Thymus (tissue), 11 donors: Measurements from ENCODE around the gene ANKRD31. TPM values are rescaled to one million over a fixed set of nuclear protein-coding genes. Genes with fewer than 3 reads are reported as not detected.
"Not testable (repeated sequence)": the region's sequence is repeated elsewhere in the genome, so short reads cannot be mapped to it uniquely, and the experiment has no call there.

Experiments
- DNase-seq, 9 donors: peaks; one replicate each; pipeline ENCODE4 v3.0.0-alpha.2; 2013; ENCODE audit warnings: low spot score in 9 of 9, low read depth in 6 of 9, missing footprints in 1 of 9
- H3K27ac ChIP-seq, 2 donors: one replicate each; pipeline ENCODE4 v1.5.1; 2013; ENCODE audit warnings: control low read depth in 1 of 2, low read depth in 1 of 2, low read length in 1 of 2, mild to moderate bottlenecking in 1 of 2, moderate library complexity in 1 of 2
- H3K27me3 ChIP-seq, 2 donors: one replicate each; pipeline ENCODE4 v1.5.1; 2013; ENCODE audit warnings: low read length in 1 of 2; ENCODE audit not compliant: control insufficient read depth in 2 of 2, insufficient read depth in 1 of 2
- H3K36me3 ChIP-seq, 2 donors: one replicate each; pipeline ENCODE4 v1.5.1; 2013; ENCODE audit warnings: low read length in 1 of 2, mild to moderate bottlenecking in 1 of 2, moderate library complexity in 1 of 2; ENCODE audit not compliant: control insufficient read depth in 2 of 2, insufficient read depth in 2 of 2
- H3K4me1 ChIP-seq, 2 donors: one replicate each; pipeline ENCODE4 v1.5.1; 2013; ENCODE audit warnings: low read length in 2 of 2; ENCODE audit not compliant: control insufficient read depth in 2 of 2, insufficient read depth in 2 of 2
- H3K4me3 ChIP-seq, 2 donors: one replicate each; pipeline ENCODE4 v1.5.1; 2013; ENCODE audit warnings: low read length in 2 of 2, control low read depth in 1 of 2, mild to moderate bottlenecking in 1 of 2
- H3K9me3 ChIP-seq, 2 donors: one replicate each; pipeline ENCODE4 v1.5.1; 2013; ENCODE audit warnings: low read length in 1 of 2, mild to moderate bottlenecking in 1 of 2; ENCODE audit not compliant: control insufficient read depth in 2 of 2, insufficient read depth in 1 of 2
- WGBS: extraction: QIAGEN DNeasy Blood & Tissue Kit; methylation state at CpG from one replicate; pipeline ENCODE4 v1.1.7; 2013; 5-methylcytosine and 5-hydroxymethylcytosine counted together
- polyA plus RNA-seq: library from polyadenylated mRNA; stranded (reverse); fragments of 200-250 nt; gene quantifications from one replicate; pipeline ENCODE4 v1.2.3, GENCODE V29; 2013
- total RNA-seq: library from RNA; stranded (reverse); fragments of 120-200 nt; gene quantifications from one replicate; pipeline ENCODE4 v1.2.4, GENCODE V29; 2013
- donor health status: healthy.

Gene ANKRD31
- total and polyA plus RNA-seq, 2 donors, result 0.61 to 0.64 TPM

GRCh38 chr5:75274486-75274885 is 37.8 kb upstream of the ANKRD31 start:
- Histone ChIP-seq H3K9me3 (no peaks in the 10 kb centered on the region), H3K4me1 (peaks cover 0 to under 1% of the 10 kb centered on the region in 2 donors), H3K27ac (no peak overlapping the region), H3K4me3 (no peak overlapping the region), H3K36me3 (no peaks in the 10 kb centered on the region), H3K27me3 (no peaks in the 10 kb centered on the region)
- DNase-seq, result no peak
- WGBS, result 95% methylated on average over 1 of the region's 1 CpG

DNA sequence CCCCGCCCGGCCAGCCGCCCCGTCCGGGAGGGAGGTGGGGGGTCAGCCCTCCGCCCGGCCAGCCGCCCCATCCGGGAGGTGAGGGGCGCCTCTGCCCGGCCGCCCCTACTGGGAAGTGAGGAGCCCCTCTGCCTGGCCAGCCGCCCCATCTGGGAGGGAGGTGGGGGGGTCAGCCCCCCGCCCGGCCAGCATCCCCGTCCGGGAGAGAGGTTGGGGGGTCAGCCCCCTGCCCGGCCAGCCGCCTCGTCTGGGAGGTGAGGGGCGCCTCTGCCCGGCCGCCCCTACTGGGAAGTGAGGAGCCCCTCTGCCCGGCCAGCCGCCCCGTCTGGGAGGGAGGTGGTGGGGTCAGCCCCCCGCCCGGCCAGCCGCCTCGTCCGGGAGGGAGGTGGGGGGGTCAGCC is 33.9 kb upstream of the ANKRD31 start:
- H3K36me3 ChIP-seq, H3K27me3 ChIP-seq, H3K4me1 ChIP-seq, DNase-seq, H3K27ac ChIP-seq, H3K9me3 ChIP-seq, H3K4me3 ChIP-seq: not testable (repeated sequence)
- WGBS, result 99% methylated on average over 28 of the region's 31 CpGs

DNA sequence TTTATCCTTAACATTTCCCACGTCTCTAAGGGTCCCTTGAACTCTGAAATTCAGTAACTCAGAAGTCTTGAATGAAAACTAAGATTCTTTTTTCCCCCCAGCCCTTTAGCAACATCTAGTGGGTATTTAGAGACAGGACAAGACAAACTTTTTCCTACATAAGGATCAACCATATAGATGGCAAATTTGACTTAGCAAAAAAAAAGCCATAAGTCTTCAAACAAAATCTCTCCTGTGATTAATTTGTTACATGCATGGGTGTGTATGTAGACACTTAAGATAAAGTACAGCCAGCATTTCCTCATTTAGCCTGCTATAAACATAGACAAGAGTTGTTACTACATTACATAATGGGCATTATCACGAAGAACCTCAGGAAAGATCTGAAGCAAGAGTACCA is 29.1 kb upstream of the ANKRD31 start:
- Histone ChIP-seq H3K36me3 (no peaks in the 10 kb centered on the region), H3K4me1 (no peaks in the 10 kb centered on the region)

GRCh38 chr5:75262271-75262670 is 25.6 kb upstream of the ANKRD31 start:
- no peaks in the 10 kb centered on the region for H3K9me3 ChIP-seq
- no peak for DNase-seq
- WGBS, result 88% methylated on average over 3 of the region's 3 CpGs
- no peaks in the 10 kb centered on the region for H3K36me3 ChIP-seq
- no peaks in the 10 kb centered on the region for H3K4me1 ChIP-seq
- no peaks in the 10 kb centered on the region for H3K27me3 ChIP-seq
- no peak overlapping the region for H3K4me3 ChIP-seq
- no peak overlapping the region for H3K27ac ChIP-seq

More for the DNA sequence above, 29.1 kb upstream of the ANKRD31 start:
- Histone ChIP-seq H3K9me3 (no peaks in the 10 kb centered on the region), H3K27me3 (no peaks in the 10 kb centered on the region), H3K27ac (no peak overlapping the region), H3K4me3 (no peak overlapping the region)
- 57% methylated on average over 2 of the region's 2 CpGs for WGBS
- peak in 8 of 9 donors; percentile 19 to 78 (median 34) for DNase-seq

DNA sequence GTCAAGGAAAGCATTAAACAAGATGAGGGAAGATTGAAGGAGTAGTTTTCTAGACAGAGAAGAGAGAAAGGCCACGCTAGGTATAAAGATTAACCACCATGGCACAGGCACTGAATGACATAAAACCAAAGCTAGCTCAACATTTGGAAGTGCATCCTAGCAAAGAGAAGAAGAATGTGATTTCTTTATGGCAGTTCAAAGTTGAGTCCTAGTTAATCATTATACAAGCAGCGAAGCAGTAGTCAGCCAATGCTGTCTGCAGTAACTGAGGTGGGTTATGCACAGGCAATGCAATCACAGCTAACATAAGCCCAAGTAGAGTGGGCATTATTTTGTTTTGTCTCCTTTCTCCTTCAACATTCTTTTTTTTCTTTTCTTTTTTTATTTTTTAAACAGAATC is 24.0 kb upstream of the ANKRD31 start:
- Histone ChIP-seq H3K4me1 (no peaks in the 10 kb centered on the region), H3K27ac (no peak overlapping the region), H3K36me3 (no peaks in the 10 kb centered on the region), H3K4me3 (no peak overlapping the region), H3K9me3 (peaks cover 0 to 5% of the 10 kb centered on the region in 2 donors), H3K27me3 (no peaks in the 10 kb centered on the region)
- no peak for DNase-seq
- WGBS, result 97% methylated on average over 2 of the region's 2 CpGs

- not testable (repeated sequence) for H3K27me3 ChIP-seq, H3K9me3 ChIP-seq, H3K36me3 ChIP-seq, H3K4me1 ChIP-seq, DNase-seq, H3K27ac ChIP-seq, H3K4me3 ChIP-seq
- 97% methylated on average over 4 of the region's 4 CpGs for WGBS
Measured at GRCh38 chr5:75250452-75250851, 13.8 kb upstream of the ANKRD31 start.

DNA sequence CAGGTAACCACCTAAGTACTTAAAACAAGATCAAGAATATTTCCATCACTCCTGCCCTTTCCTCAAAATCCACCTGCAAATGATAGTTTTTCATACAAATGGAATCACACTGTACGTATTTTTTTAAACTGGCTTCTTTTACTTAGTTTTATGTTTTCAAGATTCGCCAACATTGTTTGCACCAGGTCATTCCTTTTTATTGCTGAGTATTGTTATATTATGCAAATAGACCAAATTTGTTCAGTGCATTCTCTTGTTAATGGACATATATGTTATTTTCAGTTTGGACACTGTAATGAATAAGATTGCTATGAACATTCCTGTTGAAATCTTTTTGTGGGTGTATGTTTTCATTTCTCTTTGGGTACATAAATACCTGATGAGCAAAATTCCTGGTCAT is 8.3 kb upstream of the ANKRD31 start:
- Histone ChIP-seq H3K9me3 (peaks cover 0 to 5% of the 10 kb centered on the region in 2 donors), H3K4me1 (no peaks in the 10 kb centered on the region), H3K27me3 (no peaks in the 10 kb centered on the region), H3K27ac (no peak overlapping the region), H3K36me3 (no peaks in the 10 kb centered on the region), H3K4me3 (no peak overlapping the region)
- no peak for DNase-seq
- 99% methylated on average over 2 of the region's 2 CpGs for WGBS

DNA sequence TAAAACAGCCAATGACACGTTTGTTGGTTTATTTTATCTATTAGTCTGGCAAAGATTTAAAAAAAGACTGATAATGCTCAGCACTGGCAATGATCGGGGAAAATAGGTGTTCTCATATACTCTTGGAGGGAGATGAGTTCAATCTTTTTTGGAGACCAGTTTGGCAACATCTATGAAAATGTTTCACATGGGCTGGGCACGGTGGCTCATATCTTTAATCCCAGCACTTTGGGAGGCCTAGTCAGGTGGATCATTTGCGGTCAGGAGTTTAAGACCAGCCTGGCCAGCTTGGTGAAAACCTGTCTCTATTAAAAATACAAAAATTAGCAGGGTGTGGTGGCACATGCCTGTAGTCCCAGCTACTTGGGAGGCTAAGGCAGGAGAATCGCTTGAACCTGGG is 6.8 kb upstream of the ANKRD31 start:
- DNase-seq, result no peak
- no peaks in the 10 kb centered on the region for H3K4me1 ChIP-seq
- 97% methylated on average over 5 of the region's 5 CpGs for WGBS
- no peak overlapping the region for H3K4me3 ChIP-seq
- peaks cover 0 to 5% of the 10 kb centered on the region in 2 donors for H3K9me3 ChIP-seq
- no peaks in the 10 kb centered on the region for H3K27me3 ChIP-seq
- no peaks in the 10 kb centered on the region for H3K36me3 ChIP-seq
- no peak overlapping the region for H3K27ac ChIP-seq

GRCh38 chr5:75243100-75243499 is 6.4 kb upstream of the ANKRD31 start:
- no peaks in the 10 kb centered on the region for H3K36me3 ChIP-seq
- WGBS, result 79% methylated on average over 1 of the region's 1 CpG
- no peak overlapping the region for H3K4me3 ChIP-seq
- H3K9me3 ChIP-seq, result peaks cover 0 to 4% of the 10 kb centered on the region in 2 donors
- H3K27ac ChIP-seq, result no peak overlapping the region
- H3K27me3 ChIP-seq, result no peaks in the 10 kb centered on the region
- no peaks in the 10 kb centered on the region for H3K4me1 ChIP-seq
- DNase-seq, result no peak

- Histone ChIP-seq H3K4me1 (no peaks in the 10 kb centered on the region), H3K27me3 (no peaks in the 10 kb centered on the region), H3K9me3 (no peaks in the 10 kb centered on the region), H3K27ac (no peak overlapping the region), H3K4me3 (no peak overlapping the region), H3K36me3 (no peaks in the 10 kb centered on the region)
- WGBS, result 98% methylated on average over 2 of the region's 2 CpGs
- DNase-seq, result no peak
Measured at GRCh38 chr5:75242067-75242466, 5.4 kb upstream of the ANKRD31 start.
